LoVo (cell line): Measurements from ENCODE around the gene ARID5B.

ENCODE experiments used
- DNase-seq: peaks from one replicate; pipeline ENCODE4 v3.0.0-alpha.2; 2016; ENCODE audit warnings: low spot score

The ARID5B gene

GRCh38 chr10:61989995-61990760 is 88.7 kb downstream of the ARID5B start:
- DNase-seq = no peak

- DNase-seq = no peak
Measured at GRCh38 chr10:61990761-61991135, 89.2 kb downstream of the ARID5B start.

GRCh38 chr10:61991166-61991565 is 89.7 kb downstream of the ARID5B start:
- no peak for DNase-seq

- DNase-seq = no peak
Measured at GRCh38 chr10:61992059-61992460, 90.6 kb downstream of the ARID5B start.

- DNase-seq = no peak
Measured at GRCh38 chr10:61992671-61993668, 91.5 kb downstream of the ARID5B start.

- no peak for DNase-seq
Measured at GRCh38 chr10:61993711-61994401, 92.4 kb downstream of the ARID5B start.

- no peak for DNase-seq
Measured at GRCh38 chr10:61994405-61995219, 93.1 kb downstream of the ARID5B start.

GRCh38 chr10:61995220-61995503 is 93.7 kb downstream of the ARID5B start:
- no peak for DNase-seq

- no peak for DNase-seq
Measured at GRCh38 chr10:61998937-61999336, 97.4 kb downstream of the ARID5B start.

- DNase-seq = no peak
Measured at GRCh38 chr10:62000037-62000603, 98.6 kb downstream of the ARID5B start.

- no peak for DNase-seq
Measured at GRCh38 chr10:62000726-62001125, 99.2 kb downstream of the ARID5B start.

- DNase-seq = no peak
Measured at GRCh38 chr10:62001898-62002297, 100.4 kb downstream of the ARID5B start.

- DNase-seq = no peak
Measured at GRCh38 chr10:62002753-62003152, 101.3 kb downstream of the ARID5B start.

- DNase-seq = no peak
Measured at GRCh38 chr10:62004042-62004441, 102.5 kb downstream of the ARID5B start.

- no peak for DNase-seq
Measured at GRCh38 chr10:62005281-62005680, 103.8 kb downstream of the ARID5B start.

GRCh38 chr10:62005687-62006086 is 104.2 kb downstream of the ARID5B start:
- DNase-seq = no peak

GRCh38 chr10:62007145-62007544 is 105.6 kb downstream of the ARID5B start:
- no peak for DNase-seq

GRCh38 chr10:62008196-62008595 is 106.7 kb downstream of the ARID5B start:
- no peak for DNase-seq

- no peak for DNase-seq
Measured at GRCh38 chr10:62008946-62009345, 107.4 kb downstream of the ARID5B start.

- no peak for DNase-seq
Measured at GRCh38 chr10:62010366-62010765, 108.9 kb downstream of the ARID5B start.

- DNase-seq = no peak
Measured at GRCh38 chr10:62011558-62011957, 110.1 kb downstream of the ARID5B start.
